OCI-LY1 (cell line): ENCODE data around the gene MYCBP2.

Source experiments
- H2AFZ ChIP-seq: fragments of 200-600 bp; sonication (generic), shearing (Covaris generic); 2 replicates; pipeline ENCODE4 v1.6.0; 2014; ENCODE audit warnings: antibody characterized with exemption, mild to moderate bottlenecking, low read length
- H3F3A ChIP-seq: fragments of 200-600 bp; sonication (generic), shearing (Covaris generic); 2 replicates; pipeline ENCODE4 v1.6.0; 2014; ENCODE audit warnings: mild to moderate bottlenecking, antibody characterized with exemption, low read length, moderate library complexity; ENCODE audit not compliant: insufficient read depth
- H3K27ac ChIP-seq: fragments of 200-600 bp; sonication (generic); 2 replicates; pipeline ENCODE4 v1.5.1; 2014; ENCODE audit warnings: low read length, mixed run types, mild to moderate bottlenecking, low read depth; ENCODE audit not compliant: poor library complexity, severe bottlenecking
- H3K27me3 ChIP-seq: fragments of 200-600 bp; sonication (generic); 2 replicates; pipeline ENCODE4 v1.6.0; 2014; ENCODE audit warnings: antibody characterized with exemption, mild to moderate bottlenecking, low read length, moderate library complexity; ENCODE audit not compliant: insufficient read depth
- H3K36me3 ChIP-seq: fragments of 200-600 bp; sonication (generic); 2 replicates; pipeline ENCODE4 v1.6.1; 2014; ENCODE audit warnings: mild to moderate bottlenecking, antibody characterized with exemption, low read length, moderate library complexity, mixed read lengths; ENCODE audit not compliant: insufficient read depth
- H3K4me1 ChIP-seq: fragments of 200-600 bp; sonication (generic); 2 replicates; pipeline ENCODE4 v1.5.1; 2014; ENCODE audit warnings: mild to moderate bottlenecking, low read length, moderate library complexity; ENCODE audit not compliant: insufficient read depth, severe bottlenecking
- H3K4me2 ChIP-seq: fragments of 200-600 bp; sonication (generic), shearing (Covaris generic); 2 replicates; pipeline ENCODE4 v1.6.1; 2014; ENCODE audit warnings: low read length
- H3K4me3 ChIP-seq: fragments of 200-600 bp; sonication (generic); 2 replicates; pipeline ENCODE4 v1.5.1; 2014; ENCODE audit warnings: low read length, low read depth, mild to moderate bottlenecking, mixed read lengths; ENCODE audit not compliant: poor library complexity, severe bottlenecking
- H3K79me2 ChIP-seq: fragments of 200-600 bp; shearing (Covaris generic); 2 replicates; pipeline ENCODE4 v1.6.1; 2016; ENCODE audit warnings: mixed run types, low read length, mixed read lengths; ENCODE audit not compliant: insufficient read depth
- H3K9ac ChIP-seq: fragments of 200-600 bp; sonication (generic), shearing (Covaris generic); 2 replicates; pipeline ENCODE4 v1.6.1; 2014; ENCODE audit warnings: mild to moderate bottlenecking, low read length, mixed read lengths
- H3K9me2 ChIP-seq: fragments of 200-600 bp; sonication (generic), shearing (Covaris generic); 2 replicates; pipeline ENCODE4 v1.6.1; 2014; ENCODE audit warnings: low read depth, mild to moderate bottlenecking, low read length, mixed read lengths
- H3K9me3 ChIP-seq: fragments of 200-600 bp; shearing (Covaris generic); 2 replicates; pipeline ENCODE4 v1.6.1; 2014; ENCODE audit warnings: low read length, mixed read lengths
- H4K20me1 ChIP-seq: fragments of 200-600 bp; sonication (generic), shearing (Covaris generic); 2 replicates; pipeline ENCODE4 v1.6.0; 2016; ENCODE audit warnings: mild to moderate bottlenecking, low read length; ENCODE audit not compliant: insufficient read depth
- EZH2 ChIP-seq: fragments of 200-600 bp; sonication (generic), shearing (Covaris generic); IDR thresholded peaks from 2 replicates; pipeline ENCODE4 v1.8.0; 2017; ENCODE audit warnings: borderline replicate concordance, mixed run types, mild to moderate bottlenecking, antibody characterized with exemption, low read length, moderate library complexity, mixed read lengths
- TF ChIP-seq, protein P1 (sequence below): fragments of 200-600 bp; sonication (generic), shearing (Covaris generic); IDR thresholded peaks from 2 replicates; pipeline ENCODE4 v1.5.1; 2017; ENCODE audit warnings: mild to moderate bottlenecking, antibody characterized with exemption, low read length, moderate library complexity, mixed read lengths

MYCBP2 gene

GRCh38 chr13:77343841-77344240, 16.9 kb upstream of the MYCBP2 start:
- H3K4me1 ChIP-seq: peaks cover 46% of the 10 kb centered on the region
- H3F3A ChIP-seq: no peaks in the 10 kb centered on the region
- H4K20me1 ChIP-seq: no peaks in the 10 kb centered on the region
- no peak overlapping the region for H3K27ac ChIP-seq
- no peak overlapping the region for H2AFZ ChIP-seq
- H3K9ac ChIP-seq: no peak overlapping the region
- no peak for TF ChIP-seq EZH2
- TF ChIP-seq, protein P1, sequence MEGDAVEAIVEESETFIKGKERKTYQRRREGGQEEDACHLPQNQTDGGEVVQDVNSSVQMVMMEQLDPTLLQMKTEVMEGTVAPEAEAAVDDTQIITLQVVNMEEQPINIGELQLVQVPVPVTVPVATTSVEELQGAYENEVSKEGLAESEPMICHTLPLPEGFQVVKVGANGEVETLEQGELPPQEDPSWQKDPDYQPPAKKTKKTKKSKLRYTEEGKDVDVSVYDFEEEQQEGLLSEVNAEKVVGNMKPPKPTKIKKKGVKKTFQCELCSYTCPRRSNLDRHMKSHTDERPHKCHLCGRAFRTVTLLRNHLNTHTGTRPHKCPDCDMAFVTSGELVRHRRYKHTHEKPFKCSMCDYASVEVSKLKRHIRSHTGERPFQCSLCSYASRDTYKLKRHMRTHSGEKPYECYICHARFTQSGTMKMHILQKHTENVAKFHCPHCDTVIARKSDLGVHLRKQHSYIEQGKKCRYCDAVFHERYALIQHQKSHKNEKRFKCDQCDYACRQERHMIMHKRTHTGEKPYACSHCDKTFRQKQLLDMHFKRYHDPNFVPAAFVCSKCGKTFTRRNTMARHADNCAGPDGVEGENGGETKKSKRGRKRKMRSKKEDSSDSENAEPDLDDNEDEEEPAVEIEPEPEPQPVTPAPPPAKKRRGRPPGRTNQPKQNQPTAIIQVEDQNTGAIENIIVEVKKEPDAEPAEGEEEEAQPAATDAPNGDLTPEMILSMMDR: no peak
- no peaks in the 10 kb centered on the region for H3K79me2 ChIP-seq
- no peaks in the 10 kb centered on the region for H3K36me3 ChIP-seq
- no peaks in the 10 kb centered on the region for H3K27me3 ChIP-seq
- H3K9me3 ChIP-seq: no peaks in the 10 kb centered on the region
- H3K4me2 ChIP-seq: no peak overlapping the region
- H3K9me2 ChIP-seq: no peaks in the 10 kb centered on the region
- no peak overlapping the region for H3K4me3 ChIP-seq

DNA sequence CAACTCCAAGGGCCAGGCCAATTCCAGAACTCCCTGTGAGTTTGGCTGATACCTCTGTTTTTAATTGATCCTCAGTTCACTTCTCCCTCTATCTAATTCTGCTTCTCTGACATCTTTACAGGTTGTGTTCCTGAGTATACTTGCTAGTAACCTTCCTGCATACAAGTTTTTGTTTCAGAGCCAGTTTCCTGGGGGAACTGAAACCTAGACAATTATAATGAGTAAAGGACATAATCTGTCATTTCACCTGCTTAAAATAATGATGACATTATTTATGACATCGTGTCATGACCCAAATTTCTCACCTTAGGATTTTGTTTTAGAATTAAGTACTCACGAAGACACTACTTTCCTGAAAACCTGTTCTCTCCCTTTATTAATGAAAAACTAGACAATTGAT, 12.5 kb upstream of the MYCBP2 start:
- Histone ChIP-seq H3K27me3 (no peaks in the 10 kb centered on the region), H3K27ac (peak overlapping the region; percentile 67), H3K9me3 (no peaks in the 10 kb centered on the region), H3F3A (no peaks in the 10 kb centered on the region), H2AFZ (peak overlapping the region; percentile 77), H4K20me1 (no peaks in the 10 kb centered on the region), H3K79me2 (no peaks in the 10 kb centered on the region), H3K9me2 (no peaks in the 10 kb centered on the region), H3K36me3 (no peaks in the 10 kb centered on the region), H3K9ac (peak overlapping the region; percentile 35; the same call in 1 of the 2 replicates), H3K4me3 (peak overlapping the region; percentile 30), H3K4me2 (peak overlapping the region; percentile 52), H3K4me1 (peaks cover 35% of the 10 kb centered on the region)
- TF ChIP-seq EZH2: no peak
- TF ChIP-seq, protein P1: no peak

DNA sequence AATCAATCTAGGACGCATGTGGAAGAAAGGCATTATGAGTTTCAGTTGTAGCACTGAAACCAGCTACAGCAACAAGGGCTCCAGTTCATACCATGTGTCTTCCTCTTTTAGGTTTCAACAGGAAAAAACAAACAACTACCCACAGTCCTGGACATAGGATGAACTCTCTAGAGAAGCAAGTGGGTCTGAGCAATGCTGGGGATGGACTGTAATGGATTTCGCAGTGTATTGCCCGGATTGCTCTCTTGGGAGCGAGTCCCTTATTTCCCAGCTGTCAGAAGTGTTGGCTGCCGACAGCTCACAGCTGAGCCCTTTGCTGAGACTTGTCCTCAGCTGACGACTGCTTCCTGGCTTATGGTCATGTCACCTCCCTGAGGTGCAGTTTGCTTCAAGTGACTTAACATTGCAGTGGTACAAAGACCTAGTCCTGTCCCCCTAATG, 12.1 kb upstream of the MYCBP2 start:
- no peaks in the 10 kb centered on the region for H3K9me3 ChIP-seq
- H3F3A ChIP-seq: no peaks in the 10 kb centered on the region
- H3K4me2 ChIP-seq: peak overlapping the region; percentile 52
- H3K79me2 ChIP-seq: no peaks in the 10 kb centered on the region
- H2AFZ ChIP-seq: peak overlapping the region; percentile 77
- no peaks in the 10 kb centered on the region for H3K9me2 ChIP-seq
- peak overlapping the region; percentile 67 for H3K27ac ChIP-seq
- no peaks in the 10 kb centered on the region for H4K20me1 ChIP-seq
- H3K36me3 ChIP-seq: no peaks in the 10 kb centered on the region
- TF ChIP-seq EZH2: no peak
- peaks cover 35% of the 10 kb centered on the region for H3K4me1 ChIP-seq
- no peaks in the 10 kb centered on the region for H3K27me3 ChIP-seq
- peak overlapping the region; percentile 35; the same call in 1 of the 2 replicates for H3K9ac ChIP-seq
- peak overlapping the region; percentile 30 for H3K4me3 ChIP-seq

GRCh38 chr13:77338329-77338728, 11.4 kb upstream of the MYCBP2 start:
- no peaks in the 10 kb centered on the region for H4K20me1 ChIP-seq
- peaks cover 35% of the 10 kb centered on the region for H3K4me1 ChIP-seq

More at GRCh38 chr13:77338329-77338728, 11.4 kb upstream of the MYCBP2 start:
- no peaks in the 10 kb centered on the region for H3K9me2 ChIP-seq
- H2AFZ ChIP-seq: no peak overlapping the region
- H3K4me2 ChIP-seq: peak overlapping the region; percentile 52
- no peak for TF ChIP-seq EZH2
- TF ChIP-seq, protein P1: no peak
- no peak overlapping the region; the same call in 1 of the 2 replicates for H3K9ac ChIP-seq
- H3K9me3 ChIP-seq: no peaks in the 10 kb centered on the region
- no peaks in the 10 kb centered on the region for H3K27me3 ChIP-seq
- H3K36me3 ChIP-seq: no peaks in the 10 kb centered on the region
- peak overlapping the region; percentile 30 for H3K4me3 ChIP-seq
- peak overlapping the region; percentile 67 for H3K27ac ChIP-seq
- H3K79me2 ChIP-seq: no peaks in the 10 kb centered on the region
- H3F3A ChIP-seq: no peaks in the 10 kb centered on the region
